OCI-LY3 (cell line): ENCODE measurements around the gene DNAH7.

Source experiments
- EZH2phosphoT487 ChIP-seq: fragments of 200-600 bp; shearing (Covaris generic); IDR thresholded peaks from 2 replicates; pipeline ENCODE4 v1.6.1; 2018; ENCODE audit warnings: antibody characterized with exemption, mixed run types, low read depth
- TF ChIP-seq, protein P1 (sequence below): fragments of 200-600, 300-600 bp; sonication (generic); IDR thresholded peaks from 2 replicates; pipeline ENCODE4 v1.5.1; 2014; ENCODE audit warnings: antibody characterized with exemption, low read length, low read depth

DNA sequence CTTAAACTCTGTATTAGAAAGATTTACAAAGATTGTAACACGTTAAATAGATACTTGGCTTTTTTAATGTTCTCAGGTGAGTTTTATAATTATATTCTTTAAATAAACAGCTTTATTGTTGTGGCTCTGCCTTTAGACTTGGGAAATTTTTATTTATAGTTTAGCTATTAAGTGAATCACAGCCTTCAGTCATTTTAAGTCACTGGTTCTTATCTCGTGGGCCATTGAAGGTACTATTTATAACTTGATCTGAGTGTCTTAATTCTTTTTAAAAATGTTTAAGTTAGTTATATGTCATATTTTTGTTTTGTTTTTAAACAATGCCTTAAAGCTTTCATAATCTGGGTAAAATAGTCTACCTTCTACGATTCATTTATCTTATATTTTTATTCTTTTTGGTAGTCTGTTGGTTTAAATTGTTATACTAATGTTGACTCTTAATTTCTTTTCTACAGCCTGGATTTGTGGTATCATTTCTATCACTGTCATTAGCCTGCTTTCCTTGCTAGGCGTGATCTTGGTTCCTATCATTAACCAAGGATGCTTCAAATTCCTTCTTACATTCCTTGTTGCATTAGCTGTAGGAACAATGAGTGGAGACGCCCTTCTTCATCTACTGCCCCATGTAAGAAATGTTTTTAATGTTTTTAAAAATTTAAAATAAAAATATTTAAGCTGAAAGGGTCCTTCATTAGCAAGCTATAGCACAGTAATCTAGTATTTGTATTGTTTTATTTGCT, 362.3 kb downstream of the DNAH7 start:
- TF ChIP-seq, protein P1, sequence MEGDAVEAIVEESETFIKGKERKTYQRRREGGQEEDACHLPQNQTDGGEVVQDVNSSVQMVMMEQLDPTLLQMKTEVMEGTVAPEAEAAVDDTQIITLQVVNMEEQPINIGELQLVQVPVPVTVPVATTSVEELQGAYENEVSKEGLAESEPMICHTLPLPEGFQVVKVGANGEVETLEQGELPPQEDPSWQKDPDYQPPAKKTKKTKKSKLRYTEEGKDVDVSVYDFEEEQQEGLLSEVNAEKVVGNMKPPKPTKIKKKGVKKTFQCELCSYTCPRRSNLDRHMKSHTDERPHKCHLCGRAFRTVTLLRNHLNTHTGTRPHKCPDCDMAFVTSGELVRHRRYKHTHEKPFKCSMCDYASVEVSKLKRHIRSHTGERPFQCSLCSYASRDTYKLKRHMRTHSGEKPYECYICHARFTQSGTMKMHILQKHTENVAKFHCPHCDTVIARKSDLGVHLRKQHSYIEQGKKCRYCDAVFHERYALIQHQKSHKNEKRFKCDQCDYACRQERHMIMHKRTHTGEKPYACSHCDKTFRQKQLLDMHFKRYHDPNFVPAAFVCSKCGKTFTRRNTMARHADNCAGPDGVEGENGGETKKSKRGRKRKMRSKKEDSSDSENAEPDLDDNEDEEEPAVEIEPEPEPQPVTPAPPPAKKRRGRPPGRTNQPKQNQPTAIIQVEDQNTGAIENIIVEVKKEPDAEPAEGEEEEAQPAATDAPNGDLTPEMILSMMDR = no peak
- no peak for TF ChIP-seq EZH2phosphoT487
